SK-N-MC (cell line): ENCODE measurements around the gene SET.

Source experiments
- FOXP2 ChIP-seq: optimal IDR thresholded peaks from 2 replicates; pipeline ENCODE3; 2011; ENCODE audit warnings: mild to moderate bottlenecking, moderate library complexity; ENCODE audit not compliant: insufficient read depth; ENCODE audit errors: extremely low read length, control extremely low read depth
- POLR2AphosphoS5 ChIP-seq: IDR thresholded peaks from 2 replicates; pipeline ENCODE4 v1.6.1; 2012; ENCODE audit warnings: mild to moderate bottlenecking, low read depth, low read length, borderline replicate concordance

DNA sequence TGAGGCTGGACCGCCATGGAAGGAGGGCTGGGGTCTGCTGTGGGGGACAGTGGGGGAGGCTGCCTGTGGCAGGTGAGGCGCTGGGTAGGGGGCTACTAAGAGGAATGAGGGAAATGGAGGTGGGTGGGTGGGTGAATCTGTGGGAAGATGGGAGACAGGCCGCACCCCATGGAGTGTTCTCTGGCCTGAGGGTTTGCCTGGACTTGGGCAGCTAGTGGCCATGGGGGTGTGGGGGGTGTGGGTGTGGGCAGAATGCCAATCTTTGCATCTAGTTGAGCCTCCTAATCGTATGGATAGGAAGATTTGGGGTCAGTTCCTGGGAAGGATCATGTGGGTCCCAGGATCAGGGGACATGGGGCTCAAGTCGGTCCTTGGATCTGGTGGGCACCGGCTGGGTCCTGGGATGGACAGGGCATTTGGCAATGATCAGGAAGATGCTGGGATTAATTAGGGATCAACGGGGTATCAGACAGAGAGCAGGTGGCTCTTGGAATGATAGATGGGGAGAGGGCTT is 34.4 kb downstream of the SET start:
- TF ChIP-seq FOXP2 (no peak), POLR2AphosphoS5 (no peak)
